NCI-H345 (cell line): ENCODE measurements around the gene WDR20.
A peak's percentile ranks its signal among the peaks of the same experiment; 100 is the strongest.
"Not testable (repeated sequence)": the region's sequence is repeated elsewhere in the genome, so short reads cannot be mapped to it uniquely, and the experiment has no call there.

Source experiments
- DNase-seq: peaks from one replicate; lab custom pipeline; 2025; lab: John Stamatoyannopoulos, UW

Gene WDR20

GRCh38 chr14:102134021-102134420 is 5.7 kb upstream of the WDR20 start:
- DNase-seq: not testable (repeated sequence)

GRCh38 chr14:102134719-102135118 is 5.0 kb upstream of the WDR20 start:
- DNase-seq: not testable (repeated sequence)

GRCh38 chr14:102135456-102135855 is 4.2 kb upstream of the WDR20 start:
- DNase-seq: not testable (repeated sequence)

GRCh38 chr14:102138535-102138934 is 1.2 kb upstream of the WDR20 start:
- DNase-seq: no peak

- peak; percentile 66 for DNase-seq
Observed at GRCh38 chr14:102138961-102139285, 774 bp upstream of the WDR20 start.

- peak; percentile 17 for DNase-seq
Observed at GRCh38 chr14:102140027-102140749, 491 bp downstream of the WDR20 start.

- DNase-seq: no peak
Observed at GRCh38 chr14:102140750-102141145, 1.1 kb downstream of the WDR20 start.

- no peak for DNase-seq
Observed at GRCh38 chr14:102141797-102142196, 2.1 kb downstream of the WDR20 start.

- no peak for DNase-seq
Observed at GRCh38 chr14:102144914-102145313, 5.2 kb downstream of the WDR20 start.

GRCh38 chr14:102145395-102145794 is 5.7 kb downstream of the WDR20 start:
- DNase-seq: no peak

- DNase-seq: no peak
Observed at GRCh38 chr14:102146423-102146822, 6.7 kb downstream of the WDR20 start.

GRCh38 chr14:102150083-102150482 is 10.4 kb downstream of the WDR20 start:
- DNase-seq: no peak

GRCh38 chr14:102150744-102151143 is 11.0 kb downstream of the WDR20 start:
- no peak for DNase-seq

GRCh38 chr14:102151411-102151810 is 11.7 kb downstream of the WDR20 start:
- DNase-seq: not testable (repeated sequence)

- DNase-seq: no peak
Observed at GRCh38 chr14:102154121-102154520, 14.4 kb downstream of the WDR20 start.

- no peak for DNase-seq
Observed at GRCh38 chr14:102154821-102155549, 15.3 kb downstream of the WDR20 start.

GRCh38 chr14:102157346-102157745 is 17.6 kb downstream of the WDR20 start:
- DNase-seq: no peak

GRCh38 chr14:102158797-102159196 is 19.1 kb downstream of the WDR20 start:
- DNase-seq: no peak

- DNase-seq: no peak
Observed at GRCh38 chr14:102159841-102160240, 20.1 kb downstream of the WDR20 start.

- no peak for DNase-seq
Observed at GRCh38 chr14:102162487-102162886, 22.8 kb downstream of the WDR20 start.

- no peak for DNase-seq
Observed at GRCh38 chr14:102164241-102164641, 24.5 kb downstream of the WDR20 start.

- DNase-seq: no peak
Observed at GRCh38 chr14:102164965-102165364, 25.3 kb downstream of the WDR20 start.

GRCh38 chr14:102170061-102170460 is 30.4 kb downstream of the WDR20 start:
- DNase-seq: no peak
